HL-60 (cell line): ENCODE measurements around the gene CDH1.

ENCODE experiments used
- GABPA ChIP-seq: IDR thresholded peaks from 2 replicates; pipeline ENCODE4 v1.6.1; 2012; ENCODE audit warnings: low read depth
- POLR2AphosphoS5 ChIP-seq: IDR thresholded peaks from 2 replicates; pipeline ENCODE4 v1.6.1; 2012; ENCODE audit warnings: low read depth
- SPI1 ChIP-seq: IDR thresholded peaks from 2 replicates; pipeline ENCODE4 v1.6.1; 2012; ENCODE audit warnings: low read depth, mild to moderate bottlenecking, borderline replicate concordance
- TF ChIP-seq, protein P1 (sequence below): IDR thresholded peaks from one replicate; pipeline ENCODE4 v1.5.1; 2011; ENCODE audit warnings: low read length, control low read depth, inconsistent platforms; ENCODE audit not compliant: insufficient read depth

DNA sequence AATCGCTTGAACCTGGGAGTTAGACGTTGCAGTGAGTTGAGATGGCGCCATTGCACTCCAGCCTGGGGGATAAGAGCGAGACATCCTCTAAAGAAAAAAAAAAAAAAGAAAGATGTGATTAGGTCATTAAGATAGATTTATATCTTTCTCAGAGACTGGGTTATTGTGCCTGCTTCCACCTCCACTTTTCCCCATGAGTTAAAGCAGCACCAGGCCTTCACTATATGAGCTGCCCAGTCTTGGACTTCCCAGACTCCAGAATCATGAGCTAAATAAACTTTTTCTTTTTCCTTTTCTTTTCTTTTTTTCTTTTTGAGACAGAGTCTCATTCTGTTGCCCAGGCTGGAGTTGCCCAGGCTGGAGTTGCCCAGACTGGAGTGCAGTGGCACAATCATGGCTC is 19.4 kb upstream of the CDH1 start:
- TF ChIP-seq SPI1 (no peak), POLR2AphosphoS5 (no peak), GABPA (no peak)
- TF ChIP-seq, protein P1, sequence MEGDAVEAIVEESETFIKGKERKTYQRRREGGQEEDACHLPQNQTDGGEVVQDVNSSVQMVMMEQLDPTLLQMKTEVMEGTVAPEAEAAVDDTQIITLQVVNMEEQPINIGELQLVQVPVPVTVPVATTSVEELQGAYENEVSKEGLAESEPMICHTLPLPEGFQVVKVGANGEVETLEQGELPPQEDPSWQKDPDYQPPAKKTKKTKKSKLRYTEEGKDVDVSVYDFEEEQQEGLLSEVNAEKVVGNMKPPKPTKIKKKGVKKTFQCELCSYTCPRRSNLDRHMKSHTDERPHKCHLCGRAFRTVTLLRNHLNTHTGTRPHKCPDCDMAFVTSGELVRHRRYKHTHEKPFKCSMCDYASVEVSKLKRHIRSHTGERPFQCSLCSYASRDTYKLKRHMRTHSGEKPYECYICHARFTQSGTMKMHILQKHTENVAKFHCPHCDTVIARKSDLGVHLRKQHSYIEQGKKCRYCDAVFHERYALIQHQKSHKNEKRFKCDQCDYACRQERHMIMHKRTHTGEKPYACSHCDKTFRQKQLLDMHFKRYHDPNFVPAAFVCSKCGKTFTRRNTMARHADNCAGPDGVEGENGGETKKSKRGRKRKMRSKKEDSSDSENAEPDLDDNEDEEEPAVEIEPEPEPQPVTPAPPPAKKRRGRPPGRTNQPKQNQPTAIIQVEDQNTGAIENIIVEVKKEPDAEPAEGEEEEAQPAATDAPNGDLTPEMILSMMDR: no peak
